Measurements from ENCODE around the gene TRDN.

Gene TRDN

DNA sequence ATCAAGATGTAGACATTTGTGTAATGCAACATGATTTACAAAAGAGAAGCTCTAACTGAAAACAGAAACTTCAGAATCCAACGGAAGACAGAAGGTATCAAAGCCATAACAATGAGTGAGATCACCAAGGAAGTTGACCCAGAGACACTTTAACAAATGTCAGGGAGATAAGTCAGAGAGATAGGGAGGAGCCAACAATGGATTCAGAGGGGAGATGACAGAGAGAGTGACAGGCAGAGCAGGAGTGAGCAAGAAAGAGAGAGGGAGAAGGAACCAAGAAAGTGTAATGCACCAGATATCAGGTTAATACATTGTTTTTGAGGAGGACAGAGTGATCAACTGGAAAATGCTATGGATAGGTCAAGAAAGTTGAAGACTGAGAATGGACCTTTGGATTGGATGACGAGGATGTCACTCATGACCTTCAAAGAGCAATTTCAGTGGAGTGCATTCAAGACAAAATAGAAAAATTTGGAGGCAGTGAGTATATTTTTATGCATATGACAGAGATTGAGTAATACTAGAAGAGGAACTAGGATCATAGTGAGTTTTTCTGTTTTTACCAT is 86.6 kb downstream of the TRDN start:
- DNase-seq (ENCODE audit: extremely low read depth, low read depth): no peak
- TF ChIP-seq, protein P1, sequence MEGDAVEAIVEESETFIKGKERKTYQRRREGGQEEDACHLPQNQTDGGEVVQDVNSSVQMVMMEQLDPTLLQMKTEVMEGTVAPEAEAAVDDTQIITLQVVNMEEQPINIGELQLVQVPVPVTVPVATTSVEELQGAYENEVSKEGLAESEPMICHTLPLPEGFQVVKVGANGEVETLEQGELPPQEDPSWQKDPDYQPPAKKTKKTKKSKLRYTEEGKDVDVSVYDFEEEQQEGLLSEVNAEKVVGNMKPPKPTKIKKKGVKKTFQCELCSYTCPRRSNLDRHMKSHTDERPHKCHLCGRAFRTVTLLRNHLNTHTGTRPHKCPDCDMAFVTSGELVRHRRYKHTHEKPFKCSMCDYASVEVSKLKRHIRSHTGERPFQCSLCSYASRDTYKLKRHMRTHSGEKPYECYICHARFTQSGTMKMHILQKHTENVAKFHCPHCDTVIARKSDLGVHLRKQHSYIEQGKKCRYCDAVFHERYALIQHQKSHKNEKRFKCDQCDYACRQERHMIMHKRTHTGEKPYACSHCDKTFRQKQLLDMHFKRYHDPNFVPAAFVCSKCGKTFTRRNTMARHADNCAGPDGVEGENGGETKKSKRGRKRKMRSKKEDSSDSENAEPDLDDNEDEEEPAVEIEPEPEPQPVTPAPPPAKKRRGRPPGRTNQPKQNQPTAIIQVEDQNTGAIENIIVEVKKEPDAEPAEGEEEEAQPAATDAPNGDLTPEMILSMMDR (IDR thresholded peaks at IDR 0.05; ENCODE audit: low read depth, low read length): no peak

DNA sequence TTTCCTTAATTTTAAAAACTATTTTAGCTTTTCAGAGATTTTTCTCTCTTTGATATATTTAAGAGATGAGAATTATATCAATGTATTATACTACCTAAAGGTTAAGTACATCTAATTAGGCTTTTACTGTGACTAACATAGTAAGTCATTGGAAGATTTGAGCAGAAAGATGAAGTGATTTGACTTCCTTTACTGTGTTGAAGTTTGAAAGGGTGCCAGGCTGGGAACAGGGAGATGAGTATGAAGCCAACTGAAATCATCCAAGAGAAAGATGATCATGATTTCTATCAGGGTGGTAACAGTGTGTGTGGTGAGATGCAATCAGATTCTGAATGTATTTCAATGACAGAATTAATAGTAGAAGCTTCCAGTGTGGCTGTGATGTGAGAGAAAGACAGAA is 87.3 kb downstream of the TRDN start:
- DNase-seq (ENCODE audit: extremely low read depth, low read depth): no peak
- TF ChIP-seq, protein P1 (IDR thresholded peaks at IDR 0.05; ENCODE audit: low read depth, low read length): no peak

DNA sequence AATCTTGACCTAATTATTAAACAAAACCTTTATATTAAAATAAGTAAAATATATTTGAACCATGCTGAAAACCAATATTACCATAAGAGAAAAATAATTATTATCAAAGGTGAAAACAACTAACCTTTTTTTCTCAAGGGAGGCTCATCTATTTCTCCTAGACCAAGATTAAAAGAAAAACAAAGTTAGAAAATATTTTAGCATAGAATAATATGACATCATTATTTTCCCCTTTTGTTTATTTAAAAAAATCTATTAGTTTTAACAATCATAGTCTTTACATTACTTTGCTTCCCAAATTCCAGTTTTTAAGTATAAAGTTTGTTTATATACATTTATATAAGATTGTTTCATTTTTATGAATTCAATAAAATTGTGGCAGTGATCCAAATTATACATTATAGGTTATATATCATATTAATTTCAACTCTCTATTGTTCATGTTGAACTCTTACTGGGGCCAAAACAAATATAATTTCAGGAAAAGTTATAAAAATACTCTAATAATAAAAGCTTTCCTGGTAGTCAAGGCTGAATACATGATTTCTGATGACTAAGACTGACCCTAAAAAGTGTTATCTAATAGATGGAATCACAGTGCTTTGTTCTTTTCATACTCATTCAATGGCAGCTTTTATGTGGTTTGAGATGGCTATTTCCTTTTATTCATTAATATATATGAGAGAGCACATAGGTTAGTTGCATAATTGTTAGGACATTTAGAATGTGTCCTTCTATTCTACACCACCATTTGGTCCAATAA is 89.4 kb downstream of the TRDN start:
- no peak for DNase-seq (ENCODE audit: extremely low read depth, low read depth)
- TF ChIP-seq, protein P1 (IDR thresholded peaks at IDR 0.05; ENCODE audit: low read depth, low read length): no peak

DNA sequence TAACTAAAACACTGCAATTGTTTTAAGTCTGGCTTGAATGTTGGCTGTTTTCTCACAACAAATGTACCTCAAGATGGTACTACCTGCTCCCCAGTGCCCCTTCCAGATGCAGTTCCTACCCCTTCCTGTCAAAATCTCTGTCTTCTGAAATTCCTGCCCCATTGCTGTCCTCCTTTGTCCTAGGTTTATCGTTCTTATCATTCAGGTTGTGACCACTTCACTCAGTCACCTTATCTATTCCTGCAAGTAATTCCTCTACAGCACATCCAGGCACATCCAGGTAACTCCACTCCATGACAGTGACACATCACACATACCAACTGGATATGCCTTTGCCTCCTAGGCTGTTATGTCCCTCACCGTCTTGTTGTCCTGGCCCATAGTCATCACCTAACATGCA is 90.2 kb downstream of the TRDN start:
- TF ChIP-seq, protein P1 (IDR thresholded peaks at IDR 0.05; ENCODE audit: low read depth, low read length): no peak
- DNase-seq (ENCODE audit: extremely low read depth, low read depth): no peak

DNA sequence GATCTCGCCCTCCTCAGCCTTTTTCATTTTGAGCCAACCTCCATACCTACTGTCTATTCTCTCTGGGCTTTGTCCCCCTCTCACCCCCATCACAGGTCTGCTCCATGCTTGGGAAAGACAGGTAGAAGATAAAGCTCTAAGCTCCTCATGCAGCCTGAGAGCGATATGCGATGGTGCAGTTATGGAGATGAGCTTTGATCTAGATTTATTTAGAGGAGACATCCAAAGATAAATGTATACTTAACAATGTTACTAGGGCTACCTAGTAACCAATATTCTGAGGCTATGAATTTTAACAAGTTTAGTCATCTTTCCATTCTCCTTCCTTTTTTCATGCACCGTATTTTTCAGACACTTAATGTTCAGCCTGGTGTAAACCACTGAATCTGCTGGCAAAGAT is 95.3 kb downstream of the TRDN start:
- TF ChIP-seq, protein P1 (IDR thresholded peaks at IDR 0.05; ENCODE audit: low read depth, low read length): no peak
- DNase-seq (ENCODE audit: extremely low read depth, low read depth): no peak

DNA sequence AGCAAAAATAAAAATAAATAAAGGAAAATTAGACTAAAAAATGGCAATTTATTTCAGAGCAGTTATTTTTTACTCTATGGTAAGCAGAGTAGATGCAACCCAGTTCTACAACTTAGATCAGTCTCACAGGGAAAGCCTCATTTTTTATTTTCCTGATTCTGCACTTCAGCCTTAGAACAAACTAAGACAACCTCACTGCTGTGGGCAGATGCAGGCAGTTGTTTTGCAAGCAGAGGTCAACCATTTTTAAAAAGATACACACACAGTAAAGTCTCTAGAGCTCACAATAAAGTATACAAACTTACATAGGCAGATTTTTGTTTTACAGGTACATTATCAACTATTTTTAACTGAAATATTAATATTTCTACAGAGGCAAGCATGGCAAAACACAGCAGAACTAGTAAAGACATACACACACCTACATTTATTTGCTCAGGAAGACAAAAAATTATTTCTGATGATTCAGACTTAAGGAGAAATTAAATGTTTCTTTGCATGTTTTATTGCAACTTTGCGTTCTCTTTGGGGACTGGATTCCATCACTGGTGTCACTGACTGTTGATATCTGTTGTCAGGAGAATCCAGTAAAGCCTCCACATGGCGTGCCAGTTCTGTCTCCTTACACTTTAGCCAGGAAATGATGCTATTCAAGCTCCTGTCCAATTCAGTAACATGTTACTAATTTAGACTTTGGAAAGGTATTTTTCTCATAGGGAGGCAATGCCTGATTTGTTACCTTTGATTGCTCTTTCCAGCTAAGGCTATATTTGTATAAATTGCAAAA is 102.7 kb downstream of the TRDN start:
- no peak for DNase-seq (ENCODE audit: extremely low read depth, low read depth)
- TF ChIP-seq, protein P1 (IDR thresholded peaks at IDR 0.05; ENCODE audit: low read depth, low read length): no peak

DNA sequence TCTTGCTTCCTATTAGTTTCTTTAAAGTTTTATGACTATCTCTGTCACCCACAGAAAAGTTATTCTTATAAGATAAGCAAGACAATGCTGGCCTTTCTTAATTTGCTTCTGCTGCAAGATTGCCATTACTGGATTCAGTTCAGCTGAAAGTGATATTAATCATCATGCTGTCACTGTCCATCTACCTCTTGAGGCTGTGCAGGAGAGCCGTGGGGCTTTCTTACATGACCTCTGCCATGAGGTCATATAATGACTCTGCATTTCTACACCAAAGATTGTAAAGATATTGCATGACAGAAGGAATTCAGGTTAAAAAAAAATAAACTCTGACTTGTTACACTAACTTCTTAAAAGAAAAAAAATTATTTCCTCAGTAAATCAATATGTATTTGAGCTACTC is 106.9 kb downstream of the TRDN start:
- TF ChIP-seq, protein P1 (IDR thresholded peaks at IDR 0.05; ENCODE audit: low read depth, low read length): no peak
- no peak for DNase-seq (ENCODE audit: extremely low read depth, low read depth)

Data from AG09319 (cell line).